HCT116 (cell line): ENCODE measurements around the gene HSD17B1.

Experiments
- EZH2phosphoT487 ChIP-seq: fragments of 200-600 bp; IDR thresholded peaks from 2 replicates; pipeline ENCODE4 v1.6.1; 2018; ENCODE audit warnings: antibody characterized with exemption, borderline replicate concordance
- POLR2A ChIP-seq: IDR thresholded peaks from 2 replicates; pipeline ENCODE4 v1.7.0; 2011; ENCODE audit warnings: borderline replicate concordance; ENCODE audit not compliant: insufficient read depth, insufficient read length; ENCODE audit errors: extremely low read depth
- POLR2AphosphoS5 ChIP-seq: IDR thresholded peaks from 2 replicates; pipeline ENCODE4 v1.6.1; 2011; ENCODE audit warnings: mild to moderate bottlenecking, low read depth, low read length, moderate library complexity
- TF ChIP-seq, protein P1 (sequence below), 3 experiments: fragments of 200-600 bp in 1 of 3; sonication (generic) in 1 of 3; IDR thresholded peaks in 2 of 3; conservative IDR thresholded peaks in 1 of 3; 2 replicates each; pipeline ENCODE4 v1.5.1; 2012 to 2017; ENCODE audit warnings: low read depth in 2 of 3, low read length in 2 of 3, antibody characterized with exemption in 1 of 3, borderline replicate concordance in 1 of 3, control low read depth in 1 of 3, mild to moderate bottlenecking in 1 of 3, mixed read lengths in 1 of 3, mixed run types in 1 of 3, moderate library complexity in 1 of 3; ENCODE audit not compliant: insufficient read depth in 1 of 3

DNA sequence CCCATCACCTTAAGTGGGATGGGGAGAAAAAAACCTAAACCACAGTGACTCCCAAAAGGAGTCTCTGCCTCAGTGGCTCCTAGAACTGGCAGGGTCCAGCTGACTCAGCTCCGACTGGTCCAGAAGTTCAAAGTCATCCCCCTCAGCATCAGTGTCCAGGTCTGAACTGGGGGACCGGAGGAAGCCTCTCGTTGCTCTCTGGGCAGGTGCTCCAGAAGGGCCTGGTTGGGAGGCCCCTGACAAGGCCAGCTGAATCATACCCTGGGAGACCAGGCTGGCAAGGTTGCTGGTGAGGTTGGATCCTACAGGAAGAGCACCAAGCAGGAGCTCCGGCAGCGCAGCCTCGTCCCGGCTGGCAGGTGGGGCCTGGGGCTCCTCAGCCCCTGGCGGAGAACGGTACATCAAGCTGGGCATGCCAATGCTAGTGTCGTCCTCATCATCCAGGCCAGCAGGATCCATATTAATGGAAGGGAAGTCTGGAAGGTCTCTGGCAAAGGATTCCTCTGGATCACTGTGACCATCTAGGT is 29.1 kb downstream of the HSD17B1 start:
- TF ChIP-seq, protein P1, sequence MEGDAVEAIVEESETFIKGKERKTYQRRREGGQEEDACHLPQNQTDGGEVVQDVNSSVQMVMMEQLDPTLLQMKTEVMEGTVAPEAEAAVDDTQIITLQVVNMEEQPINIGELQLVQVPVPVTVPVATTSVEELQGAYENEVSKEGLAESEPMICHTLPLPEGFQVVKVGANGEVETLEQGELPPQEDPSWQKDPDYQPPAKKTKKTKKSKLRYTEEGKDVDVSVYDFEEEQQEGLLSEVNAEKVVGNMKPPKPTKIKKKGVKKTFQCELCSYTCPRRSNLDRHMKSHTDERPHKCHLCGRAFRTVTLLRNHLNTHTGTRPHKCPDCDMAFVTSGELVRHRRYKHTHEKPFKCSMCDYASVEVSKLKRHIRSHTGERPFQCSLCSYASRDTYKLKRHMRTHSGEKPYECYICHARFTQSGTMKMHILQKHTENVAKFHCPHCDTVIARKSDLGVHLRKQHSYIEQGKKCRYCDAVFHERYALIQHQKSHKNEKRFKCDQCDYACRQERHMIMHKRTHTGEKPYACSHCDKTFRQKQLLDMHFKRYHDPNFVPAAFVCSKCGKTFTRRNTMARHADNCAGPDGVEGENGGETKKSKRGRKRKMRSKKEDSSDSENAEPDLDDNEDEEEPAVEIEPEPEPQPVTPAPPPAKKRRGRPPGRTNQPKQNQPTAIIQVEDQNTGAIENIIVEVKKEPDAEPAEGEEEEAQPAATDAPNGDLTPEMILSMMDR (IDR thresholded peaks at IDR 0.05 in 2 of 3, conservative IDR thresholded peaks at IDR 0.05 in 1 of 3; ENCODE audit: borderline replicate concordance in 1 of 3, insufficient read depth in 1 of 3, low read depth in 2 of 3, low read length in 2 of 3), result no peak
- TF ChIP-seq POLR2A (no peak), POLR2AphosphoS5 (no peak), EZH2phosphoT487 (no peak)
